ENCODE data around the gene TMIGD3.
A peak's percentile ranks its signal among the peaks of the same experiment; 100 is the strongest.

The TMIGD3 gene
- long read RNA-seq, partial matches to known transcripts = 0 of 1 reads
- long read RNA-seq, other reads (novel, unspliced or antisense) = 1 of 1 reads

- Histone ChIP-seq H3K27me3 (ENCODE audit: insufficient read depth, poor library complexity, severe bottlenecking) (no peaks in the 10 kb centered on the region), H3K27ac (replicated peaks) (peak within 1 kb of the TSS; percentile 96), H3K4me3 (replicated peaks; ENCODE audit: insufficient read depth, low read length) (no peak within 1 kb of the TSS)
- peak in 1 of 2 experiments; percentile 90 for DNase-seq (ENCODE audit: low read depth in 1 of 2, low spot score in 1 of 2)
- TF ChIP-seq CTCF (IDR thresholded peaks at IDR 0.05; ENCODE audit: insufficient read depth, low read length) = no peak
- TF ChIP-seq REST (IDR thresholded peaks at IDR 0.05; ENCODE audit: insufficient replicate concordance, low read depth) = no peak
- TF ChIP-seq GABPA (IDR thresholded peaks at IDR 0.05; ENCODE audit: low read depth) = peak; percentile 44; the same call in 1 of the 2 replicates
- TF ChIP-seq SPI1 (IDR thresholded peaks at IDR 0.05; ENCODE audit: borderline replicate concordance, low read depth) = peak; percentile 95
- peak; percentile 31; the same call in 1 of the 2 replicates for TF ChIP-seq POLR2AphosphoS5 (IDR thresholded peaks at IDR 0.05; ENCODE audit: low read depth)
Measured at GRCh38 chr1:111503585-111504060, at the start of gene TMIGD3, which contains the start of gene ADORA3. Gene TMIGD3 (minus strand): TSS chr1:111503633. CDS start chr1:111503354, 279 bp downstream. Gene ADORA3 (minus strand): TSS chr1:111503633. CDS start chr1:111503354, 279 bp downstream.

GRCh38 chr1:111553196-111553595, 49.8 kb upstream of the TMIGD3 start:
- Histone ChIP-seq H3K27ac (replicated peaks) (no peak overlapping the region), H3K4me3 (replicated peaks; ENCODE audit: insufficient read depth, low read length) (no peak overlapping the region), H3K27me3 (ENCODE audit: insufficient read depth, poor library complexity, severe bottlenecking) (no peaks in the 10 kb centered on the region)
- no peak for DNase-seq (ENCODE audit: low read depth in 1 of 2, low spot score in 1 of 2)
- TF ChIP-seq GABPA (IDR thresholded peaks at IDR 0.05; ENCODE audit: low read depth) = no peak
- TF ChIP-seq CTCF (IDR thresholded peaks at IDR 0.05; ENCODE audit: insufficient read depth, low read length) = no peak
- TF ChIP-seq SPI1 (IDR thresholded peaks at IDR 0.05; ENCODE audit: borderline replicate concordance, low read depth) = no peak
- no peak for TF ChIP-seq REST (IDR thresholded peaks at IDR 0.05; ENCODE audit: insufficient replicate concordance, low read depth)
- TF ChIP-seq POLR2AphosphoS5 (IDR thresholded peaks at IDR 0.05; ENCODE audit: low read depth) = no peak

- Histone ChIP-seq H3K4me3 (replicated peaks; ENCODE audit: insufficient read depth, low read length) (no peak overlapping the region), H3K27me3 (ENCODE audit: insufficient read depth, poor library complexity, severe bottlenecking) (no peaks in the 10 kb centered on the region), H3K27ac (replicated peaks) (no peak overlapping the region)
- no peak for DNase-seq (ENCODE audit: low read depth in 1 of 2, low spot score in 1 of 2)
- no peak for TF ChIP-seq REST (IDR thresholded peaks at IDR 0.05; ENCODE audit: insufficient replicate concordance, low read depth)
- TF ChIP-seq GABPA (IDR thresholded peaks at IDR 0.05; ENCODE audit: low read depth) = no peak
- no peak for TF ChIP-seq POLR2AphosphoS5 (IDR thresholded peaks at IDR 0.05; ENCODE audit: low read depth)
- TF ChIP-seq SPI1 (IDR thresholded peaks at IDR 0.05; ENCODE audit: borderline replicate concordance, low read depth) = no peak
Measured at GRCh38 chr1:111552587-111552986, 49.2 kb upstream of the TMIGD3 start.

All from HL-60 (cell line).